ENCODE results near the gene NPTX2.

Gene NPTX2

DNA sequence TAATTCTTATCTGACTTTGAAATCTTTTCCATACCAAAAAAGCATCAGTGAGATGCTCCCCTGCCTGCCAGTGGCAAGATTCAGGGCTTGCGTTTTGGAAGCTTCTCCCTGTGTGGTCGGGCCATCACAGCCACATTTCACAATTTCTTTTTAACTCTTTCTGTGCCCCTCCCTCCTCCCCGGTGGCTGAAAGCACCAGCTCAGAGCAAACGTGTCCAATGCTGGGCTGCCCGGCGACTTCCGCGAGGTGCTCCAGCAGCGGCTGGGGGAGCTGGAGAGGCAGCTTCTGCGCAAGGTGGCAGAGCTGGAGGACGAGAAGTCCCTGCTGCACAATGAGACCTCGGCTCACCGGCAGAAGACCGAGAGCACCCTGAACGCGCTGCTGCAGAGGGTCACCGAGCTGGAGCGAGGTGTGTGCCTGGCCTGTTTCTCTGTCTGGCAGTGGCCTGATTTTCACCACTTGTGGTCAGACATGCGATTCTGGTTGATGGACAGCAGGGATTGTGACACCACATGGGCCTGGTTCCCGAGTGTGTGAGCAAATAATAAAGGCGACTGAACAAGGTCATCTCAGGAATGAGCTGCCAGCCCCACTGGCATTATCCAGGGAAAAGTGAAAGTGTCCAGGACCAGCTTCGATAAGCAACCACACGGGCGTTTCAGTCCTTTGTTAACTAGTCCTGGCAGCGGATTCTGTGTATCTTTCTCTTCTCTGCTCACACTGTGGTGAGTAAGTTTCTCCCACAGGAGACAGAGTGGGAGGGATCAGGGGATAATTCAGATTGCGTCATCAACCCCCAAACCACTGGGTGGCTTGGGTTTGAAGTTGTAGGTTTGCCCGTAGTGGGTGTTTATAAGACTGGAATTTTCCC is 2.6 kb downstream of the NPTX2 start:
- DNase-seq: no peak

DNA sequence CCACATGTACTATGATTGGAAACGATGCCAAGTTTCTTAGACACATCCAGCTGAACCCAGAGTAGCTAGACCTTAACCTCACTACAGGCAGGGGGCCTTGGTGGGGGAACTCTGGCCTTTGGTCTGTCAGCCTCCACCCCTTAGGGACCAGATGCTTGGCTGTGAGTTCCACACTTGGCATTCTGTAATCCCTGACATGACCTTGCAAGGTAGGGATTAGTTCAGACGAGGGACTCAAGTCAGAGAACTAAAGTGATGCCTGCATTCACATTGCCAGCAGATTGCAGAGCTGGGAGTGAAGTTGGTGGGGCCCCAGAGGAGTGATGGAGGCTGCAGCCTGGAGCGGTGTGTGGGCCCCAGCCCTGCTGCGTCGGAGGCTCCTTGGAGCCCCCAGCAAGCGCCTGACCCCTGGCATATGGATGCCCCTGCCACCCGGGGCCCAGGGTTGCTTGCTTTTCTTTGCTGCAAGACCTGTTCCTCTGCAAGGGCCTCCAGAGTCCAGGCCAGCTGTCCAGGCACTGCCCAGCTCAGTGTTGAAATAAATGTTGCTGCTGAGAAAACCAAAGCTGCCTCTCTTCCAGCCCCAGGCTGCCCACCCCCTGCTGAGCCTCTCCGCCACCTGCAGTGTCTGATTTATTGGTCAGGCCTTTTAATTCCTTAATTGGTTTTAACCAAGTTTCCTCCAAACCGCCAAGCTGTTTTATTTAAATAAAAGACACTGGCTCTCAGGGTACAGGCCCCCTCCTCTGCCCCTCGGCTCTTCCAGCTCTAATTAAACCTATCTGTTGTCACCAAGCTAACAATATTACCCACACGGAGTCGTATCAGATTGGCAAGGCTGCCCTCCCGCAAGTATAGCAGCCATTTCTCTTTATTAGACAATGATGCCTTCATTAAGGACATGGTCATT is 4.7 kb downstream of the NPTX2 start:
- no peak for DNase-seq

DNA sequence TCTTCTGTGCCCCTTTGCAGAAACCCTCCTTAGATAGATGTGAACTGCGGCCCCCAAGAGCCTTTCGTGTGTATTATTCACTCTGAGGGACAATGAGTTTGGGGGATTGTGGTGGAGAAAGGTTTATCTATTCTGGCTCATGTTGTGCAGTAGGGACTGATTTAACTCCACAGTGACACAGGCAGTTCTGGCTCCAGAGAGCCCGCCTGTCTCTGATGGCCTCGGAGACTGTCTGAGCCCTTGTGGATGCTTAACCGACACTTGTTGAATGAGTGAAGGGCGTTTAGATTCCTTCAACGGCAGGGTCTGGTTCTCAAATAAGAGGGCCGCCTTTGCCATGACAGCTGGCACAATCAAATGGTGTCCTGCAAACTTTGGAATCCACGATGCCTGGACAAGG is 5.8 kb downstream of the NPTX2 start:
- no peak for DNase-seq

DNA sequence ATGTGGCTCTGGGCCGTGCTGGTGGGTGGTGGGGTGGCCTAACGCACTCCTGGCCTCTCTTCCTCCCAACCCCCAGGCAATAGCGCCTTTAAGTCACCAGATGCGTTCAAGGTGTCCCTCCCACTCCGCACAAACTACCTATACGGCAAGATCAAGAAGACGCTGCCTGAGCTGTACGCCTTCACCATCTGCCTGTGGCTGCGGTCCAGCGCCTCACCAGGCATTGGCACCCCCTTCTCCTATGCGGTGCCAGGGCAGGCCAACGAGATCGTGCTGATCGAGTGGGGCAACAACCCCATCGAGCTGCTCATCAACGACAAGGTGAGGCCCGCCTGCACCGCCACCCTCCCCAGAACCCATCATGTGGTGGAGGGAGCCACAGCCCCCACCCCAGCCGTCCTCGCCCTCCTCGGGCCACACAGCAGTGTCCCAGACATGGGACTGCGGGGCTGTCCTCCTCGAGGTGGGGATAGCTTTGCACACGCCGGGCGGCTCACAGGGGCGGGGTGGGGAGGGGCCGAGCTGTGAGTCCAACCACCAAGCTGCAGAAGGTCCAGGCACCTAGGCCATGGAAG is 7.8 kb downstream of the NPTX2 start:
- no peak for DNase-seq

DNA sequence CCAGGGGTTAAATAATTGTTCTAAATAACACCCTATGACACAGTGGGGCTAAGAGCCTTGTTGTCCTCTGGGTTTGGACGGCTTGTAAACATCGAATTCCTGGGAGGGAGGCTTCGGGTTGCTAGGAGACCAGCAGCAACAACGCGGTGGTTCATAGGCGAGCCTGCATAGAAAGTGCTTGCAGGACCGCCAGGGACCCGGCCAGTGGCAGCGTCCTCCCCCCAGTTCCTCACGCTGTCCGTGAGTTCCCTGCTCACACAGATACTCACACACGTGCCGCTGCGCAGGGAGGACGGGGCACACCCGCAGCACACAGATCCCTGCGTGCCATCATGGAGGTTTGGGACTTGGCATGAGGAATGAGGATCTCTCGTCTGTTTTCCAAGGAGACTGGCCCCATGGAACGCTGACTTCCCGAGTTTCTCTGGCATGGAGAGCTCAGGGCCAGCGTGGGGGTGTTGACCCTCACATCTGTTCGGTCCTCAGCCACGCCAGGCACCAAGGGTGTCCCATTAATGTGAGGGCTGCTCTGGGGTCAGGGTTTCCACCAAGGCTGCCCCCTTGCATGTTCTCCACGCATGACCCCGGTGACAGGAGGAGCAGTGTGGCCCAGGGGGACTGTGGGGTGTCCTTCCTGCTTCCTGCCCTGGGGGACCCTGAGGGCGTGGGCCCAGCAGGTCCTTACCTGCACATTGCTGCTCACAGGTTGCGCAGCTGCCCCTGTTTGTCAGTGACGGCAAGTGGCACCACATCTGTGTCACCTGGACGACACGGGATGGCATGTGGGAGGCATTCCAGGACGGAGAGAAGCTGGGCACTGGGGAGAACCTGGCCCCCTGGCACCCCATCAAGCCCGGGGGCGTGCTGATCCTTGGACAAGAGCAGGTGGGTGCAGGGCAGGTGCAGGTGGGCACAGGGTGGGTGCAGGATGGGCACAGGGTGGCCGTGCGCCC is 9.7 kb downstream of the NPTX2 start:
- no peak for DNase-seq

DNA sequence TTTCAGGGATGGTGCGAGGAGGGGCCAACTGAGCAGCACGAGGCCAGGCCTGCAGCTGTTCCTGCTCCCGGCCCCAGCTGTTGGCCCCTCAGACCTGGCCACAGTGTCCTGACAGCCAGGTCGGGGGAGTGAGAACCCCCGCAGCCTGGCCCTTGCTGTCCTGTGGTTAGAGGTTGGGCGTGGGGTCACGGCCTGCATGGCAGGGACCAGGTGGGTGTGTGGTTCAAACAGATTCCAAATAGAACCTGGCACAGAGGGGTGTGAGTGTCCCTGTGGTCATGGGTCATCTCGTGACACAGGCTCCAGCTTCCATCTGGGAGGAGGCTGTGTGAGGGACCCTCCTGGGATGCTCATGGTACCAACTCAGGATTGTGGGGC is 10.3 kb downstream of the NPTX2 start:
- no peak for DNase-seq

DNA sequence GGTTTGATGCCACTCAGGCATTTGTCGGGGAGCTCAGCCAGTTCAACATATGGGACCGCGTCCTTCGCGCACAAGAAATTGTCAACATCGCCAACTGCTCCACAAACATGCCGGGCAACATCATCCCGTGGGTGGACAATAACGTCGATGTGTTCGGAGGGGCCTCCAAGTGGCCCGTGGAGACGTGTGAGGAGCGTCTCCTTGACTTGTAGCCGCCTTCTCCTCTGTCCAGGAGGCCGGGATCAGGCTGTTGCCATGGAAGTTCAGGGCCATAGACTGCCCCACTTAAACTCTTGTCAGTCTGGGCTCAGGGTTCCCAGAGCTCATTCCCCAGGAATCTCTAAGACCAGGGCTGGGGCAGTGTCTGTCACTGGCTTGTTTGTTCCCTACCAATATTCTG is 11.3 kb downstream of the NPTX2 start:
- DNase-seq: no peak

DNA sequence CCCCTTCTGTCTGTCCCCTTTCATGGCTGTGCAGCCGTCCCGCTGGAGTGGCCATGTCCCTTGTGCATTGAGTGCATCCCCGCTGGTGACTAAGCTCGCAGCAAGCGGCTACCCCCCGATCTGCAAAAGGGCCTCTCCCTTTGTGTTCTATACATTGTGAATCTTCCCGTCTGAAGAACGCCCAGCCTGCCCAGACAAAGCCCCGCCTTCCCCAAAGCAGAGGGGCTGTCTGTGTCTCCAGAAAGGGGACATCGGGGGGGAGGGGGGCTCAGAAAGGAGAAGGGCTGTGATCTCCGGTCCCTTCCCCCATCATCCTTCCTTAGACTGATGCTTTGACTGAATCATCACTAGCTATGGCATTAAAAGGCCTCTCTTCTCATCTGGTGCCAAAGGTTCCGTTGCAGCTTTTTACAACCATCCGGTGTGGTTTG is 11.9 kb downstream of the NPTX2 start:
- no peak for DNase-seq

DNA sequence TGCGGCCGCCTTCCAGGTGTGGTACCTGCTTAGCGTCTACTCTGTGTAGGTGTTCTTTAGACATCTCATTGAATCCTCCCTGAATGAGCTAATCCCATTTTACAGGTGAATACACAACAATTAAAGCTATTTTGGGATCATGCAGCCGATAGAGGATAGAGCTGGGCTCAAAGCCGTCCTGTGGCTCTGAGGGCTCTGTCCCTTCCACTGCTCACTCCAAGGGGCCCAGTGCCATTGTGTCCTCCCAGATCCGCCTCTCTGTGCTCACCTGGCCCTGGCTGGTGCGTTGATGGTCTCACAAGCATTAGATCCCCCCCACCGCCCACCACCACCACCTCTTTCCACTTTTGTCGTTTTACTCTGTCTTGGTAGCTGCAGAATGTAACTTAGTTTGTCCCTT is 13.1 kb downstream of the NPTX2 start:
- no peak for DNase-seq

DNA sequence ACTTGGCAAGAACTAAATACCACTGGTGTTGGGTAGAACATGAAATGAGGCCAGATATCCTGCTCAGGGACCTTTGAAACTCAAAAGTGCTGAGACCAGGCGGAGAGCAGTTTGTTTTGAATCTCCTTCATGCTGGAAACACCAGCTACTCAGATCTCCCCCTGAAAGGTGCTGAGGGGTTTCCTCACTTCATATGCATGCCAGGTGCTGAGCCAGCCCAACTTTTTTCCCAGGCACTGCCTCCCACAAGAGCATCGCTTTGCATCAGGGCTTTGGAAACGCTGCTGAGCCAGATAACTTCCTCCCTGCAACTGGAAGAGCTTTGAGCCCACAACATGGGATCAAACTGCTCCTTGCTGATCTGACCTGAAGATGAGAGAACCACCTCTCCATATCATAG is 13.7 kb downstream of the NPTX2 start:
- no peak for DNase-seq

DNA sequence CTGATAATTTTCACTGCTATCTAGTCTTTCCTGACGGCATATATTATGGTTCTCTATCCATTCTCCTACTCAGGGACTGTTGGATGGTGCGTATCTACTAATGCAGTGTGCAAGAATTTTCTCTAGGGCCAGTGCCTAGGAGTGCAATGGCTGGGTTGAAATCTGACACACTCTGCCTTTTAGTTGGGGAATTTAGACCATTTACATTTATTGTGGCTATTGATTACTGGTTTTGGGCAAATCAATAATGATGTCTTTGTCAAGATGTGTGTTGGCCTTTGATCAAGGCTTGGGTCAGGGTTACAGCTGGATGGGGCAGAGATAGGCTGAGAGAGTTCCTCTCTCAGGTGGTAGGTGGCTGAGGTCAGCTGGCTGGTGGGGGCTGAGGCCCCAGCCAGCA is 21.8 kb downstream of the NPTX2 start:
- no peak for DNase-seq

DNA sequence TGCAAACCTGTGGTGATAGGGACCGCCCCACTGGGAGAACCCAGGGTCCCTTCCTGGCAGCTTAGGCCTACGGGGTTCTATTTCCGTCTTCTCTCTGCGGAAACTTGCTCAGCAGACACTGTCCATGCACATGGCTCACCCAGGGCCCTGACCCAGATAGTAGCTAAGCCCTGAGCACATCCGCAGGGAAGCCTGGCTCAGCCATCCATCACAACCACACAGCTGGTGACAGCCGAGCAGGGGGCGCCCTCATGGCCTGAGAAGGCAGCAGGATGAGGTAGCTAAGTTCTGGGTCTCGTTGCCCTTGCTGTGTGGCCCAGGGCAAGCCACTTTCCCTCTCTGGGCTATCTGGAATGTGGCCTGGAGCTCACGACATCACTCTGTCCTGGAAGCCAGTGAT is 23.3 kb downstream of the NPTX2 start:
- no peak for DNase-seq

DNA sequence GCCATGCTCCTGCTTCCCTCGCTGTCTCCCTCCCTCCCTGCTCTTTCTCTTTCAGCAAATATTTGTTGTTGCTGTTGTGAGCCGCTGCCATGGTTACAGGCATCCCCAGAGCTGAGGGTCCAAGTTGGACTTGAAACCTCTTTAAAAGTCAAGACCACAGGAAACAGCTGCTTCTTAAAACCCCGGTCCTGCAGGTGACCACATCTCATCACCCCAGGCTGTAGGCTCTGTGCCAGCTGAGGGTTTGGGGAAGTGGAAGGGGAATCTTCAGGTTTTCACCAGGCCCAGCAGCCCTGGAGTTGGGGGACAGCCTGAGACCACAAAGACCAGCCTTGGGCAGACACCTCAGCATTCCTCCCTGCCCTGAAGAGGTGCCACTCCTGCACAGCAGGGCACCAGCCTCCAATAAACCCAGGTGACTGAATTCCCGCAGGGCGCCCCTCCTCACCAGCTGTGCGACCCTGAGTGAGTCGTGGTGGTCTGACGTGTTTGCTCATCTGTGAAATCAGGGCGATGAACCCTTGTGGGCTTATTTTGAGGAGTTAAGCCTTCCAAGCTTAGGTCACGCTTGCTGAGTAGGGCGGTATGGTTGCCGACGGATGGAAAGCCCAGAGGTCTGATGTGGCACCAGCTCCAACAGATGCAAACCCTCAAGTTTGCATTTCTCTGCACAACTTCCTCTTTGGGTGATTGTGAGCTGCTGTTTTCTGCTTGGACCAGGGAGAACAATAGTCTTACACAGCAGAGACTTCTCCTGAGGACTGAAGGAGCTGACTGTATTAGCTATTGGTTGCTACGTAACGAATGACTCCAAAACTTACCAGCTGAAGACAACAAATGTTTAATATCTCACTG is 24.8 kb downstream of the NPTX2 start:
- no peak for DNase-seq

DNA sequence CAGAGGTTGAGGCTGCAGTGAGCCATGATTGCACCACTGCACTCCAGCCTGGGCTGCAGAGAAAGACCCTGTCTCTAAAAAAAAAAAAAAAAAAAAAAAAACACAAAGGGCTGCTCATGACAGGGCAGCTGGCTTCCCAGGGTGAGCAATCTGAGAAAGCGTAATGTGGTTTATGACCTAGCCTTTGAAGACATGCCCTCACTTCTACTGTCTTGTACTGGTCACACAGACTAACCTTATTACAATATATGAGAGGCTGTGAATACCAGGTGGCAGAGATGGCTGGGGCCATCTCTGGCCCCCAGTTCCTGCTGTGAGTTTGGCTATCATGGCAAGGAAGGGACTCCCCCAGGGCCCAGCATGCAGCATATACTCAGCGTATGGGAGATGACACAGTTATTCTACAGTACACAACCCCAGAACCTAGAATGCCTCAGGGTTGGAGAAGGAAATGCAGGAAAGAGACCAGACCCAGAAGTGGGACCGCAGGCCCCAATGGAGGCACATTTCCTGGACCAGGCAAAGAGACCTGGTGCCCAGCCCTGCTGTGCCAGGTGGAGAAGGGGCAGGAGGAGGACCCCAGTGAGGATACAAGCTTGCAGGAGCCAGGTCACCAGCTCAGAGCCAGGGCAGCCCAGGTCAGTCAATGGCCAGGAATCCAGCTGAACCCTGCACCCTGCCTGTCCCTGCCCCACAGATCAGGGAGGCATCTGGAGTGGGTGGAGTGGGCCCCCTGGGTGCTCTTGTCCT is 26.3 kb downstream of the NPTX2 start:
- no peak for DNase-seq

DNA sequence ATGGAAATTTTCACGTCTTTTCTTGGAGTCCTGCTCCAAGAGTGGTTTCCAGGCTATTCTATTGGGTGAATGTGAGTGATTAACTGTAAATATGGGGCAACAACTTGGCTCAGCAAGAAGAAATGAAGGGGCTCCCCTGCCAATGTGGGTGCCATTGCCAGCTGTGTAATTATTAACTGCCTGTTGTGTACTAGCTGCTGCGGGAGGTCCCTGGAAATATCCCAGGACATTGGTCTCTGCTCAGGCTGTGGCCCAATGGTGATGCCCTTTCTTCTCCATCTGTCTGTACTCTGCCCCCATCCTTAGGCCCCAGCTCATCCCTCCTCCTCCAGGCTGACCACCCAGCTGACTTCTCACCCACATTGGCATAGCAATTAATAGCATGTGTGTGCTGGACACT is 29.4 kb downstream of the NPTX2 start:
- DNase-seq: no peak

DNA sequence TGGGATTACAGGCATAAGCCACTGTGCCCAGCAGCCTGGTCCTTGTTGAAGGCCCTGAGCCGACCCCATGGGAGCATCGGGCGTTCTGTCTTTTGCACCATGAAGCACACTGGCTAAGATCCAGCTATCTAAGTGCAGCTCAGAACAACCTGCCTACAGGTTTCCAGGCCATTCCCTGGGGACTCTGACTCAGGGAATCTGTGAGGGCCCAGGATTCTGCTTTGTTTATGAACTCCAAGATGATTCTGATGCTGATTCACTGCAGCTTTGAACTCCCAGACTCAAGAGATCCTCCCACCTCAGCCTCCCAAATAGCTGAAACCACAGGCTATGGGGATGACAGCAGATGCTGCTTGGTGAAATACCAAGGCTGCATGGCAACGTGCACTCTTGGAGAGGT is 30.2 kb downstream of the NPTX2 start:
- no peak for DNase-seq

DNA sequence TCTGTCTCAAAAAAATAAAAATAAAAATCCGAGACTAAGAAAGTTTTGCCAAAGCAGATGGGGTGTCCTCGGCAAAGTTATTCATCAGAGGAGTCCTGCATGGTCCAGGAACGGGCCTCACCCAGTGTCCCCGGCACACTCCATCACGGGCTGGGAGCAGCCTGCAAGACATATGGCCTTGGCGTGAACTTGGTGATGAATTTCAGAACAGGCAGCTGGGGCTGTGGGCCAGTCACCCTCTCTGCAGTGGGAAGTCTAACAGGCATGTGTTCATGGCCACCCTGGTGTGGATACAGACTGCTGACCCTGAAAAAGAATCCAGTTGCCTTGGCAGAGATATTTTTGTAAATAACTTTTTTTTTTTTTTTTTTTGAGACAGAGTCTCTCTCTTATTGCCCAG is 34.7 kb downstream of the NPTX2 start:
- no peak for DNase-seq

DNA sequence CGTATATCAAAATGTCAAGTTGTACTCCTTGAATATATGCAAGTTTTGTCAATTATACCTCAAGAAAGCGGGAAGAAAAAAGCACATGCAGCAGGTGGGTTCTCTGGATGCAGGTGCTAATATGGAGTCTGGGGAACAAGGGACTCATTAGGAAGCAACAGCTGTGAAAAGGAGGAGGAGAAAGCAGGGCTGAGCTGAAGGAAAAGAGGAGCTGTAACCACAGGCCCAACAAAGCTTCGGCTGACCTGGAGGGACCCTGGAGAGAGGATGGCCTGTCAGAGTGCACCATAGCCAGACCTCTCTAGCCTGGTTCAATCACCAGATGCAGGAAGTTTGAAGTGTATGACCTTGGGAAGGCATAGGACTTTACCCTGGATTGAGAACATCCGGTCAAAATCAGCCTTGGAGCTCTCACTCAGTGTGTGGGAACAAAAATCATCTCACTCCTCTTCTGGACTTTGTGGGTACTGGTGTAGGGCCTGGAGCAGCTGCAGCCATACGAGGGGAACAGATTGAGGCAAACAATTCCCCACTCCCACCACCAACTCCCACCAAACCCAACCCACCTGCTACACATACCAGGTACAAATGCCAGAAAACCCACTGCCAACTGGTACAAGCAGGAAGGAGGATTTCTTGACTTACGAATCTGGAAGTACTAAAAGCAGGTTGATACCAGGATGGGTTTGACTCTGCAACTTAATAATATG is 36.7 kb downstream of the NPTX2 start:
- no peak for DNase-seq

DNA sequence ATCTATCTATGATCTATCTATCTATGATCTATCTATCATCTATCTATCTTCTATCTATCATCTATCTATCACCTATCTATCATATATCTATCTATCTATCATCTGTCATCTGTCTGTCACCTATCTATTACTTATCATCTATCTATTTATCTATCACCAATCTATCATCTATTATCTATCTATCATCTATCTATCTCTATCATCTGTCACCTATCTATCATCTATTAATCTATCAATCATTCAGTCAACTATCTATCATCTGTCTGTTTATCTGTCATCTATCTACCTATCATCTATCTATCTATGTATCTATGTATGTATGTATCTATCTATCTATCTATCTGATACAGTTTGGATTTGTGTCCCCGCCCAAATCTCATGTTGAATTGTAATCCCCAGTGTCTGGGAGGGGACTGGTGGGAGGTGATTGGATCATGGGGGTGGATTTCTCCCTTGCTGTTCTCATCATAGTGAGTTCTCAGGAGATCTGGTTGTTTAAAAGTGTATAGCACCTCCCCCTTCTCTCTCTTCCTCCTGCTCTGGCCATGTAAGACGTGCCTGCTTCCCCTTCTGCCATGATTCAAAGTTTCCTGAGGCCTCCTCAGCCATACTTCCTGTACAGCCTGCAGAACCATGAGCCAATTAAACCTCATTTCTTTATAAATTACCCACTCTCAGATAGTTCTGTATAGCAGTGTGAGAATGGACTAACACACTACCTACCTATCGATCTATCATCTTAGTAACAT is 37.6 kb downstream of the NPTX2 start:
- no peak for DNase-seq

Data from stimulated activated CD4-positive, alpha-beta T cell treated with anti-CD3 and anti-CD28 coated beads, Interleukin-4, amount 100 ng/mL, for 24 hours (primary cell).